Neural progenitor cell (in vitro differentiated cells): Measurements from ENCODE around the gene KCNMA1.

Source experiments
- EZH2 ChIP-seq: fragments of 200-600 bp; sonication (generic); IDR thresholded peaks from 2 replicates; pipeline ENCODE4 v1.6.1; 2017; ENCODE audit warnings: antibody characterized with exemption, mild to moderate bottlenecking, moderate library complexity
- EZH2phosphoT487 ChIP-seq: fragments of 200-600 bp; sonication (generic); IDR thresholded peaks from 2 replicates; pipeline ENCODE4 v1.6.1; 2017; ENCODE audit warnings: antibody characterized with exemption
- TF ChIP-seq, protein P1 (sequence below): fragments of 200-600 bp; sonication (generic); IDR thresholded peaks from 2 replicates; pipeline ENCODE4 v1.5.1; 2017; ENCODE audit warnings: antibody characterized with exemption, mild to moderate bottlenecking

DNA sequence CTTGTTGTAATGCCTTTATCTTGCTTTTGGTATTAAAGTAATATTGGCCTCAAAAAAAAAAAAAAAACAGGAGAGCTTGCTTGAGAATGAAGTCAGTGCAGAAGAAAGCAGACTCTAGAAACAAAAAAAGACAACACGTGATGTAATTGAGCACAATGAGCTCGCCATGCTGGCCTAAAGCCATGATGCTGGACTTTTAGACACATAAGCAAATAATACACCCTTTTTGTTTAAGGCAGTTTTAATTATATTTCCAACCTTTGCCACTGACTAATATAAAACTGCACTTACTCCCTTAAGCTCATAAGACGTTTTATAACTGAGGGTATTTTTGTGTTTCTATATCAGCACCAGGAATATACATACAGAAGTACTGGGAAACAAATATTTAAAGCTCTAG, 798.3 kb downstream of the KCNMA1 start:
- TF ChIP-seq, protein P1, sequence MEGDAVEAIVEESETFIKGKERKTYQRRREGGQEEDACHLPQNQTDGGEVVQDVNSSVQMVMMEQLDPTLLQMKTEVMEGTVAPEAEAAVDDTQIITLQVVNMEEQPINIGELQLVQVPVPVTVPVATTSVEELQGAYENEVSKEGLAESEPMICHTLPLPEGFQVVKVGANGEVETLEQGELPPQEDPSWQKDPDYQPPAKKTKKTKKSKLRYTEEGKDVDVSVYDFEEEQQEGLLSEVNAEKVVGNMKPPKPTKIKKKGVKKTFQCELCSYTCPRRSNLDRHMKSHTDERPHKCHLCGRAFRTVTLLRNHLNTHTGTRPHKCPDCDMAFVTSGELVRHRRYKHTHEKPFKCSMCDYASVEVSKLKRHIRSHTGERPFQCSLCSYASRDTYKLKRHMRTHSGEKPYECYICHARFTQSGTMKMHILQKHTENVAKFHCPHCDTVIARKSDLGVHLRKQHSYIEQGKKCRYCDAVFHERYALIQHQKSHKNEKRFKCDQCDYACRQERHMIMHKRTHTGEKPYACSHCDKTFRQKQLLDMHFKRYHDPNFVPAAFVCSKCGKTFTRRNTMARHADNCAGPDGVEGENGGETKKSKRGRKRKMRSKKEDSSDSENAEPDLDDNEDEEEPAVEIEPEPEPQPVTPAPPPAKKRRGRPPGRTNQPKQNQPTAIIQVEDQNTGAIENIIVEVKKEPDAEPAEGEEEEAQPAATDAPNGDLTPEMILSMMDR, result no peak
- TF ChIP-seq EZH2, result no peak
- TF ChIP-seq EZH2phosphoT487, result no peak
